IPS-NIHi7 (cell line): ENCODE data around the gene KIFC3.
"Not testable (repeated sequence)": the region's sequence is repeated elsewhere in the genome, so short reads cannot be mapped to it uniquely, and the experiment has no call there.

Source experiments
- DNase-seq: peaks from one replicate; pipeline ENCODE4 v3.0.0; 2012; ENCODE audit warnings: mixed read lengths; ENCODE audit errors: extremely low spot score

Gene KIFC3

DNA sequence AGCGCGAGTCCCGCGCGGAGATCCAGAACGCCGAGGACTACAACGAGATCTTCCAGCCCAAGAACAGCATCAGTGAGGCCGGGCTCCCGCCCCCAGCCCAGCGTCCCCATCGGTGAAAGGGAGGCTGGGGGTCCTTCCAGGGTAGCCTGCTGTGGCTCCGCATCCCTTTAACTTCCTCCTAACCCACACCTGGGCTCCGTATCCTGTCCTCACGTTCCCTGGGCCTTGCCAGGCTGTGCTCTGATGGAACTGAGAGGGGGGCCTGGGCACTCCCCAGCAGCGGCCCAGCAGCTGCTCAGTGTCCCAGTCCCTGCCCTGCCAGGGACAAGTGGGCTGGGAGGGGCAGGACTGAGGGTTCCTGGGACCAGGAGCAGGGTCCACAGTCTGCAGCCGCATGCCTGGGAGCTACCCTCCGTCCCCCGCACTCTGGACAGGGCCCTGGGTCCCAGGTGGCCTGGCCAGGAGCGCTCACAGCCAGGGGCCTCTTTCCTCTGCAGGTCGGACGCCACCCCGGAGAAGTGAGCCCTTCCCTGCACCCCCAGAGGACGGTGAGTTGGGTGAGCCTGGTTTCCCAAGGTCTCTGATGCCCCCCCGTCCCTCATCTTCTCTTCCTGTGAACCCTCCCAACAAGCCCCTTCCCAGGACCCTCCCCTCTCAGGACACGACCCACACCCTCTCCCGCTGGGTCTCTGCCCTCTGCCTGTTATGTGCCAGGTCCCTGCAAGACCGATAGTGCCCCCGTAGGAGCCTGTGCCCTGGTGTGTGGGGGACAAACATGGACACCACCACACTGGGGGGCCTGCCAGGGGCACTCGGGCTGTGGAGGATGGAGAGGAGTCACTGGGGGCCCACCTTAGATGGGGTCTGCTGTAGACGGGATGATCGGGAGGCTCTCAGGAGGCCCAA lies 48.6 kb downstream of the KIFC3 start:
- DNase-seq = no peak

GRCh38 chr16:57752581-57753447 lies 49.5 kb downstream of the KIFC3 start:
- DNase-seq = no peak

- DNase-seq = no peak
Measured at GRCh38 chr16:57752203-57752580, 50.1 kb downstream of the KIFC3 start.

GRCh38 chr16:57751539-57752202 lies 50.6 kb downstream of the KIFC3 start:
- DNase-seq = no peak

DNA sequence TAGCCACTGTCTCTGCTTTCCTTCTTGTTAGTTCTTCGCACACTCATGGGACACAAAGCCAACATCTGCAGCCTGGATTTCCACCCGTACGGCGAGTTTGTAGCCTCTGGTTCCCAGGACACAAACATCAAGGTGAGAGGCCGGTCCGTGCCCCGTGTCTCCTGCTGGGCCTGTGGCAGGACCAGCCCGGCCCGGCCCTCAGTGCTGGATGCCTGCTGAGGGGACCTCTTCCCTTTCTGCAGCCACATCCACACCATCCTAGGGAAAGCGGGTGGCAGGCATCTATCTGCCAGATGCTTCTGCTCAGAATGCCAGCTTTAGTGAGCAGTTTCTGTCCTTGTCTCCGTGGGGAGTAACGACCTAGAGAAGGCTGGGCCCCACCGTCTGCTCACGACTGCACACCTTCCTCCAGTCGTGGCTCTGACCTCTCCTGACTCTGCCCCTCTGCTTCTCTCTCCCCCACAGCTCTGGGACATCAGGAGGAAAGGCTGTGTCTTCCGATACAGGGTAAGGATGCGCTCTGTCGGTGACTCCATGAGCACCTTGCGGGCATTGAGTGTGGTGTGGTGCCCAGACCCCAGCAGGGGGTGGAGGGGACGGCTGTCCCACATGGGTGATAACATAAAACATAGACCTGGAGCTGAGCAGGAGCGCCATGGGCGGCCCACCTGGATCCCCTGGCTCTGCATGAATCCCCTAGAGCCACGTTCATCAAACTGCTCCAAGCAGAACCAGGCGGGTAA lies 51.3 kb downstream of the KIFC3 start:
- DNase-seq = no peak

DNA sequence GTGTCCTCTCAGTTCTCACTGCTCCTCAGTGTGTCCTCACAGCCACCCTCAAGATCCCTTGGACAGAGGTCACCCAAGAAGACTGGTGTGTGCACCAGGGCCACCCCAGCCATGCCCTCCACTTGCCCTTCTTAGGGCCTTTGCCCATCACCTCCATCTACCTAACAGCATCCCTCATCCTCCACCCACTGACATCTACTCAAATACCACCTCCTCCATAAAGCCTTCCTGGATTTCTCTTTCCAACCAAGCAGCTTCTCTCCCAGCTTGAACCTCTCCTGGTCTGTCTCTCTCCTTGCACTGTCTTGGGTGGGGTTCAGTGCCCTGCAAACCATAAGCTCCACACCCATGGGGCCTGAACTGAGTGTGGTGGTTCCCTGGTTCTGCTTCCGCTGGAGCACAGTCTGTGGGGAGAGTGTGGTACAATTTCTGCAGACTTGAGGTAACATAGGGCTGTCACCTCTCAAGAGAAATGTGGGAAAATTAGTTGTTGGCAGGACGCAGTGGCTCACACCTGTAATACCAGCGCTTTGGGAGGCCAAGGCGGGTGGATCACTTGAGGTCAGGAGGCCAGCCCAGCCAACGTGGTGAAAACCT lies 52.3 kb downstream of the KIFC3 start:
- DNase-seq = no peak

- DNase-seq = no peak
Measured at GRCh38 chr16:57749101-57749692, 53.1 kb downstream of the KIFC3 start.

- no peak for DNase-seq
Measured at GRCh38 chr16:57748596-57748995, 53.7 kb downstream of the KIFC3 start.

DNA sequence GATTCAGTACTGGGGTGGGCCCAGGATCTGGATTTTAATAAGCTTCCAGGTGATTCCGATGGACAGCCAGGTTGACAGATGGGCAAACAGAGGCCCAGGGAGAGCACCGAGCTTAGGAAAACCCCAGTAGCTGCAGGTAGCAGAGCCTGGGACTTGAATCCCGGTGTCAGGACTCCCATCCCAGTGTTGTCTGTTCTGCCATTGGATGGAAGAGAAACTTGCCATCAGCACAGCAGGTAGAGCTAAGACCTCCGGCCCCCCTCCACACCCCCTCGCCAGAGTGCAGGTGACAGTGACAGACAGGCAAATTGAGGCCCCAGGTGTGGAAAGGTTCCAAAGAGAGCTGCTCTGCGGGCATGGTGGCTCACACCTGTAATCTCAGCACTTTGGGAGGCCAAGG lies 54.3 kb downstream of the KIFC3 start:
- DNase-seq = no peak

GRCh38 chr16:57747496-57747895 lies 54.8 kb downstream of the KIFC3 start:
- no peak for DNase-seq

DNA sequence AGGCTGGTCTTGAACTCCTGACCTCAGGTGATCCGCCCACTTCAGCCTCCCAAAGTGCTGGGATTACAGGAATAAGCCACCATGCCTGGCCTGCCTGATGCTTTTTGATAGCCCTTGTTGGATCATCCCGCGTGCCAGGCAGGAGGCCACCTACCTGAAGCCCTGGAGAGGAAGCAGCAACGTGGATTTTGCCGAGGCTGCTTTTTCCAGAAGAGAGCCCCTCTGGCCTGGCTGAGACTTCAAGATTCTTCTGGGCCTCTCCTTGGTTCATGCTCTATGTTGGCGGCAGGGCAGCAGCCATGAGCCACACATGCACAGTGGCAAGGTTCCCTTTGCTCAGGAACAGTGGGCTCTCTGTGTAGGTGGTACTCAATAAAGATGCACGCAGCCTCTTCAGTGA lies 55.2 kb downstream of the KIFC3 start:
- DNase-seq = no peak

DNA sequence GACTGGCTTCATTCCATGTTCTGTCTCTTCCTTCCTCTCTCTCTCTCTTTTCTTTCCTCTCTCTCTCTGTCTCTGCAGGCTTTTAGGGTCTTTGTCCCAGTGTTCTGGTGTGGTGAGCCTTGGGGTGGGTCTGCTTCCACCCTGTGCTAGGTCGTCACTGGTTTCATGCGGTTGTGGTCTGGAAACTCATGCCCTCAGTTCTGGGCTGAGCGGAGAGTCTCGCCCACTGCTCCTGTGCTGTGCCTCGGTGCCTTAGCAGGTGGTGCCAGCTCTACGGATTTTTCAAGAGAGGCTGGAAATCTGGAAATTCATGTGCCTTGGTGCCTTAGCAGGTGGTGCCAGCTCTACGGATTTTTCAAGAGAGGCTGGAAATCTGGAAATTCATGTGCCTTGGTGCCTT lies 56.0 kb downstream of the KIFC3 start:
- not testable (repeated sequence) for DNase-seq

DNA sequence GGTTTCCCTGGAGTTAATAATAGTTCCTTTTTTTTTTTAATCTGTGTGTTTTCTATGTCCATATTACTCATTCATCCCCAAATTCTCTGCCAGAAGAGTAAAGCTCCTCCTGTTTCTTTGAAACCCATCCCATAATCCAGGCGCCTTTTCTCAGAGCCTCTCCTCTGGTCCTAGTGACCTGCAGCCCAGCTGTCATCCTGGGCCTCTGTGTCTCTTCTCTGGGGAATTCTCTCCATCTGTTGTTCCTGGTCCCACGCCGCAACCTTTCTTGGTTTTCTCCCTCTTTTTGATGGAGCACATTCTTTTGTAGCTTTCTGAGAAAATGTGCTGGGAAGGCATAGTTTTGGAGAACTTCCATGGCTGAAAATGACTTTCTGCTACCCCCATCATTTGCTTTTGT lies 56.5 kb downstream of the KIFC3 start:
- no peak for DNase-seq

DNA sequence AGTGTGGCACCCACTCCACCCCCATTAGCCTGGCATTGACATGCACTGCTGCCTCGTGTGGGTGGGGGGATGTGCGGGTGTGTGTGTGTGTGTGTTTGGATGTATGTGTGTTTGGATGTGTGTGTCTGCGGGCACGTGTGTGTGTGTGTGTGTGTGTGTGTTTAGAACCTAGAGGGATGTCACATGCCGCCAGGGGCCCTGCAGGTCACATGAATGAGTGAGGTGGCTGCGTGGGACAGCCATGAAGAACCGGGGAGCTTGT lies 57.7 kb downstream of the KIFC3 start:
- no peak for DNase-seq

- no peak for DNase-seq
Measured at GRCh38 chr16:57743886-57744641, 58.2 kb downstream of the KIFC3 start.

DNA sequence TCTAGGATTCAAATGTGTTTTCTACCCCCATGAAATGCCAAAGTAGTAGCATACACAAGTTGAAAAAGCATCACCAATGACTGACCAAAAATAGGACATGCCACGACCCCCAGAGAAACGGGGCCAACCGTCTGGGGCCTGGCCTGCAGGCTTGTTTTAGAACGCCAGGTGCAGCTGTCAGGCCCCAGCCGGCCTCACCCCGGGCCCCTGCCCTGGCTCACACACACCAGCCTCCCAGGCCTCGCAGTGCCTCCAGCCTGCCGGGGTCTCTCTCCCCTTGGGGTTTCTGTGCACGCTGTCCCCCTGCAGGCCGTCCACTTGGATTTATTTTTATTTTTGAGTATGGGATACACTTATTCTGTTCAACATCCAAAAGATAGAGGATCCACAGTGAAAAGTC lies 58.8 kb downstream of the KIFC3 start:
- DNase-seq = no peak

- no peak for DNase-seq
Measured at GRCh38 chr16:57742543-57742942, 59.7 kb downstream of the KIFC3 start.

DNA sequence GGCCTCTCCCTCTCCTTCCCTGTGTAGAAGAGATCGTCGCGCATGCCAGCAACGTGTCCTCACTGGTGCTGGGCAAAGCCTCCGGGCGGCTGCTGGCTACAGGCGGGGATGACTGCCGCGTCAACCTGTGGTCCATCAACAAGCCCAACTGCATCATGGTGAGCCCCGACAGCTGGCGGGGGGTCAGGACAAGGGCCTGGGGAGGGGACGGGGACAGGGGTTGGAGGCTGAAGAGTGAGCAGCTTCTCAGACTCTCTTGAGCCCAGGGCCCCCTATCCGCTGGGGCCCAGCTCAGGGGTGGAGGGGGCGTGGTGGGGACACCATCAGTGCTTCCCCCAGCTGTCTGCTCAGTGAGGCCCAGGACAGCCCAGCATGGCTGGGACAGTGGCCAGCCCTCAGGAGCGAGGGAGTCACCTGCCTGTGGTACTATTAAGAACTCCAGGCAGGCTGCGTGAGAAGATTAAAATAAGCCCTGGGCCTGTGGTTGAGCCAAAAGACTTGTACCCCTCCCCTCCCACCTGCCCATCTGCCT lies 60.6 kb downstream of the KIFC3 start:
- DNase-seq = no peak

DNA sequence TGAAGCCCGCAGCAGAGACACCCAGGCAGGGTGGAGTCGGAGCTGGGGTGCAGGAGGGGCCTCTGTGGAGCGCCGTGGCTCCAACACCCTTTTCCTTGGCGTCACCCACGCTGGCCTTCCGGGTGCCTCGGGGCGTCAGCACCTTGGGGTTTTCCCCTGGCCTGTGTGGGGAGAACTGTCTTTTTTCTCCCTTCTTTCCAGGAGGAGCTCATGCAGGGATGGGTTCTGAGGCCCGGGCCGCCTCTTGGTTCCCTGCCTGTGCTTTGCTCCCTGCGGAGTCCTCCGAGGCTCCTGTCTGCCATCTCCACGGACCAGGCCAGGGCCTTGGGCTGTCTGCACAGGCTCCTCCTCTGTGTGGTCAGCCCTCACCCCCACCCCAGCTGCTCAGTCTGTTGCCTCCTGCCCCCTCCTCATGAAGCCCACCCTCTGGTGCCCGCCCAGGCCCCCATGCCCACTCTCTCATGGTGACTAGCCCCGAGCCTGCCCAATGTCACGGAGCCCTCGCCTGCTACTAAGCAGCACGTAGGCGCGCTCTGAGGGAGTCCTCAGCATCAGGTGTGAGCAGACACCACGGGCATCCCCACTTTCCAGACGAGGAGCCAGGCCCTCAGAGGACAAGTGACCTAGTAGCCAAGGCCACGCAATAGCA lies 61.7 kb downstream of the KIFC3 start:
- no peak for DNase-seq
